ENCODE measurements around the gene KIRREL3.

The KIRREL3 gene

GRCh38 chr11:126637795-126638175 lies 362.8 kb downstream of the KIRREL3 start:
- Histone ChIP-seq H3K27ac (ENCODE audit: low read depth, low read length) (no peak overlapping the region), H2AFZ (ENCODE audit: low read depth, low read length, severe bottlenecking) (no peak overlapping the region), H3K4me2 (ENCODE audit: low read depth, low read length, poor library complexity, severe bottlenecking) (no peak overlapping the region), H3K27me3 (ENCODE audit: low read length) (no peaks in the 10 kb centered on the region), H4K20me1 (ENCODE audit: low read depth, low read length) (no peaks in the 10 kb centered on the region), H3F3A (ENCODE audit: insufficient read depth) (no peaks in the 10 kb centered on the region), H3K36me3 (ENCODE audit: low read length) (no peaks in the 10 kb centered on the region), H3K4me3 (ENCODE audit: insufficient read depth, low read length, poor library complexity, severe bottlenecking) (no peak overlapping the region), H3K9me2 (replicated peaks; ENCODE audit: insufficient read depth, low read length) (no peaks in the 10 kb centered on the region), H3K9ac (ENCODE audit: low read length) (no peak overlapping the region), H3K9me3 (ENCODE audit: insufficient read depth, low read length) (no peaks in the 10 kb centered on the region), H3K79me2 (ENCODE audit: insufficient read depth, low read length) (no peaks in the 10 kb centered on the region)
- TF ChIP-seq EZH2phosphoT487 (conservative IDR thresholded peaks at IDR 0.05; ENCODE audit: low read length) (no peak), CTCF (IDR thresholded peaks at IDR 0.05; ENCODE audit: insufficient read depth, low read length, poor library complexity, severe bottlenecking) (no peak)

- no peak overlapping the region for H3K9ac ChIP-seq (ENCODE audit: low read length)
- H3K79me2 ChIP-seq (ENCODE audit: insufficient read depth, low read length) = no peaks in the 10 kb centered on the region
- H2AFZ ChIP-seq (ENCODE audit: low read depth, low read length, severe bottlenecking) = no peak overlapping the region
- no peak overlapping the region for H3K4me2 ChIP-seq (ENCODE audit: low read depth, low read length, poor library complexity, severe bottlenecking)
- no peak overlapping the region for H3K27ac ChIP-seq (ENCODE audit: low read depth, low read length)
- no peaks in the 10 kb centered on the region for H3K27me3 ChIP-seq (ENCODE audit: low read length)
- H3K9me2 ChIP-seq (replicated peaks; ENCODE audit: insufficient read depth, low read length) = no peaks in the 10 kb centered on the region
- no peaks in the 10 kb centered on the region for H3F3A ChIP-seq (ENCODE audit: insufficient read depth)
- H3K4me3 ChIP-seq (ENCODE audit: insufficient read depth, low read length, poor library complexity, severe bottlenecking) = no peak overlapping the region
- no peaks in the 10 kb centered on the region for H3K36me3 ChIP-seq (ENCODE audit: low read length)
- TF ChIP-seq CTCF (IDR thresholded peaks at IDR 0.05; ENCODE audit: insufficient read depth, low read length, poor library complexity, severe bottlenecking) (no peak), EZH2phosphoT487 (conservative IDR thresholded peaks at IDR 0.05; ENCODE audit: low read length) (no peak)
- H3K9me3 ChIP-seq (ENCODE audit: insufficient read depth, low read length) = no peaks in the 10 kb centered on the region
- no peaks in the 10 kb centered on the region for H4K20me1 ChIP-seq (ENCODE audit: low read depth, low read length)
These were observed 363.4 kb downstream of the KIRREL3 start for GRCh38 chr11:126636911-126637794.

GRCh38 chr11:126635511-126635910 lies 365.1 kb downstream of the KIRREL3 start:
- no peak overlapping the region for H3K4me2 ChIP-seq (ENCODE audit: low read depth, low read length, poor library complexity, severe bottlenecking)

More at GRCh38 chr11:126635511-126635910, 365.1 kb downstream of the KIRREL3 start:
- no peaks in the 10 kb centered on the region for H3K27me3 ChIP-seq (ENCODE audit: low read length)
- no peaks in the 10 kb centered on the region for H3K9me3 ChIP-seq (ENCODE audit: insufficient read depth, low read length)
- H3K36me3 ChIP-seq (ENCODE audit: low read length) = no peaks in the 10 kb centered on the region
- H3K27ac ChIP-seq (ENCODE audit: low read depth, low read length) = no peak overlapping the region
- no peaks in the 10 kb centered on the region for H4K20me1 ChIP-seq (ENCODE audit: low read depth, low read length)
- no peak for TF ChIP-seq CTCF (IDR thresholded peaks at IDR 0.05; ENCODE audit: insufficient read depth, low read length, poor library complexity, severe bottlenecking)
- TF ChIP-seq EZH2phosphoT487 (conservative IDR thresholded peaks at IDR 0.05; ENCODE audit: low read length) = no peak
- H3F3A ChIP-seq (ENCODE audit: insufficient read depth) = no peaks in the 10 kb centered on the region
- no peaks in the 10 kb centered on the region for H3K79me2 ChIP-seq (ENCODE audit: insufficient read depth, low read length)
- no peak overlapping the region for H2AFZ ChIP-seq (ENCODE audit: low read depth, low read length, severe bottlenecking)
- H3K4me3 ChIP-seq (ENCODE audit: insufficient read depth, low read length, poor library complexity, severe bottlenecking) = no peak overlapping the region
- H3K9ac ChIP-seq (ENCODE audit: low read length) = no peak overlapping the region
- H3K9me2 ChIP-seq (replicated peaks; ENCODE audit: insufficient read depth, low read length) = no peaks in the 10 kb centered on the region

All from SU-DHL-6 (cell line).